PC-3 (cell line): ENCODE measurements around the gene NDUFS7. TPM values are rescaled to one million over a fixed set of nuclear protein-coding genes. Genes with fewer than 3 reads are reported as not detected.

Source experiments
- ATAC-seq: fragments of 200-7000 bp; cut with Tn5 transposase; 2 replicates; pipeline ENCODE4 v1.9.1; 2020; ENCODE audit warnings: mild to moderate bottlenecking, moderate library complexity
- BruUV-seq: library from RNA; stranded (reverse); fragments of 400-500 nt; replicated peaks from 2 replicates; lab custom pipeline; 2021; lab: Mats Ljungman, UMichigan
- CTCF ChIA-PET: fragments of 300-600 bp; sonication (Branson Sonifier 250); formaldehyde crosslinking; loops from one replicate; lab custom pipeline; 2022; ENCODE audit warnings: antibody characterized with exemption; lab: Charles Lee
- POLR2A ChIA-PET: fragments of 300-600 bp; sonication (Branson Sonifier 250); formaldehyde crosslinking; loops from one replicate; lab custom pipeline; 2022; ENCODE audit warnings: antibody characterized with exemption; ENCODE audit not compliant: unreplicated experiment; lab: Charles Lee
- DNase-seq: peaks from one replicate; pipeline ENCODE4 v3.0.0-alpha.2; 2015
- H2AFZ ChIP-seq: fragments of 300-600 bp; sonication (generic); 2 replicates; pipeline ENCODE4 v1.6.0; 2016; ENCODE audit warnings: antibody characterized with exemption, low read length
- H3F3A ChIP-seq: fragments of 300-600 bp; sonication (generic); one replicate; pipeline ENCODE4 v1.6.0; 2017; ENCODE audit warnings: antibody characterized with exemption, low read length, control low read depth, mild to moderate bottlenecking; ENCODE audit not compliant: unreplicated experiment
- H3K27ac ChIP-seq: fragments of 300-600 bp; sonication (generic); 2 replicates; pipeline ENCODE4 v1.5.1; 2016; ENCODE audit warnings: mild to moderate bottlenecking, low read length
- H3K27me3 ChIP-seq: fragments of 300-600 bp; sonication (generic); 2 replicates; pipeline ENCODE4 v1.6.1; 2016; ENCODE audit warnings: low read length, mixed read lengths
- H3K36me3 ChIP-seq: fragments of 300-600 bp; sonication (generic); 2 replicates; pipeline ENCODE4 v1.6.1; 2016; ENCODE audit warnings: low read depth, mixed run types, low read length, mixed read lengths
- H3K4me1 ChIP-seq: fragments of 300-600 bp; sonication (generic); 2 replicates; pipeline ENCODE4 v1.5.1; 2016; ENCODE audit warnings: low read length; ENCODE audit not compliant: insufficient read depth
- H3K4me2 ChIP-seq: fragments of 300-600 bp; sonication (generic); 2 replicates; pipeline ENCODE4 v1.6.0; 2016; ENCODE audit warnings: low read length
- H3K4me3 ChIP-seq: fragments of 300-600 bp; sonication (generic); 2 replicates; pipeline ENCODE4 v1.5.1; 2016; ENCODE audit warnings: mild to moderate bottlenecking, low read length, mixed read lengths
- H3K79me2 ChIP-seq: fragments of 300-600 bp; sonication (generic); 2 replicates; pipeline ENCODE4 v1.6.1; 2017; ENCODE audit warnings: low read length, mixed read lengths
- H3K9ac ChIP-seq: fragments of 300-600 bp; sonication (generic); 2 replicates; pipeline ENCODE4 v1.6.0; 2016; ENCODE audit warnings: mild to moderate bottlenecking, low read length
- H3K9me2 ChIP-seq: fragments of 300-600 bp; sonication (generic); replicated peaks from 2 replicates; pipeline ENCODE4 v1.6.1; 2016; ENCODE audit warnings: mixed run types, low read length, mixed read lengths
- H3K9me3 ChIP-seq: fragments of 300-600 bp; sonication (generic); 2 replicates; pipeline ENCODE4 v1.6.1; 2016; ENCODE audit warnings: low read length, mixed read lengths
- H4K20me1 ChIP-seq: fragments of 300-600 bp; sonication (generic); 2 replicates; pipeline ENCODE4 v1.6.1; 2016; ENCODE audit warnings: low read length, mixed read lengths
- EZH2 ChIP-seq: fragments of 300-600 bp; sonication (generic); IDR thresholded peaks from one replicate; pipeline ENCODE4 v1.6.1; 2017; ENCODE audit warnings: antibody characterized with exemption, mild to moderate bottlenecking, low read length; ENCODE audit not compliant: unreplicated experiment
- EZH2phosphoT487 ChIP-seq: fragments of 300-600 bp; sonication (generic); IDR thresholded peaks from 2 replicates; pipeline ENCODE4 v1.6.1; 2018; ENCODE audit warnings: mild to moderate bottlenecking, antibody characterized with exemption, low read length, borderline replicate concordance
- intact Hi-C: fragments of 100-400 bp; cut with micrococcal nuclease; formaldehyde crosslinking; loops from 2 replicates; pipeline ENCODE4 v1.9.0; 2023
- total RNA-seq: library from RNA; depleted of rRNA; stranded (reverse); fragments of >200 nt; gene quantifications from 2 replicates; pipeline ENCODE4 v1.2.3, GENCODE V29; 2014
- TF ChIP-seq, protein P1 (sequence below): fragments of 300-600 bp; sonication (generic); conservative IDR thresholded peaks from 2 replicates; pipeline ENCODE4 v1.5.1; 2017; ENCODE audit warnings: antibody characterized with exemption, low read depth, mild to moderate bottlenecking, low read length

Gene NDUFS7
- total RNA-seq, 1 experiment from 2014 or later = 111 TPM

DNA sequence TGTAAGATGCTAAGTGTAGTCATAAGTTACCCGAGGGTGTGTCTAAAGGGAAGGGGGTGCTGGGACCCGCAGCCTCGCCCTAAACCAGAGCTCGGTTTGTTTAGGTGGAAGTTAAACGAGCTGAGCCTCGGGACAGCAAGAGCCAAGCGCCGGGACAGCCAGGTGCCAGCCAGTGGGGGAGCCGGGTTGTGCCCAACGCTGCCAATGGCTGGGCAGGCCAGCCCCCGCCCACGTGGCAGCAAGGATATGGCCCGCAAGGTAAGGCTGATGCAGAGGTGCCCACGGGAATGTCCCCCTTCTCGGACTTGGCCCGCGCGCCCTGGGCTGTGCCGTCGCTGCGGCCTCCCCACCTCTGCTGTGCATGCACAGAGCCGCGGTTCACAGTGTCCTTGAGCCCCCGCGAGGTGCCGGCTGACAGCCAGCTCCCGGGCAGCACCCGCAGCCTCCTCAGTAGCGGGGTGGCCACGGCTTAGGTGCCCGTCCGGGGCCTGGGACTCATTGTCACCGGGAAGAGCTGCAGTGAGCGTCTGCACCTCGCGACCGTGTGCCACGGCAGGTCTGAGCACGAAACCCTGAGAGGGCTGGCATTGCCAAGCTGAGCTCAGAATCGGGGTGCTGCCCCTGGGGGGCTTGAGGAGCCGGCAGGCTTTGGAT, 45.2 kb downstream of the NDUFS7 start:
- Histone ChIP-seq H3K27ac (no peak overlapping the region), H2AFZ (no peak overlapping the region), H3K4me3 (no peak overlapping the region), H3K79me2 (no peaks in the 10 kb centered on the region), H4K20me1 (no peaks in the 10 kb centered on the region), H3K4me2 (no peak overlapping the region), H3K36me3 (peaks cover 13% of the 10 kb centered on the region; the same call in 1 of the 2 replicates), H3K9me3 (no peaks in the 10 kb centered on the region), H3F3A (no peaks in the 10 kb centered on the region), H3K9ac (no peak overlapping the region), H3K27me3 (no peaks in the 10 kb centered on the region), H3K4me1 (no peaks in the 10 kb centered on the region), H3K9me2 (no peaks in the 10 kb centered on the region)
- POLR2A ChIA-PET = no interaction called here
- DNase-seq = no peak
- ATAC-seq = no peak; the same call in 1 of the 2 replicates
- CTCF ChIA-PET = no interaction called here
- TF ChIP-seq EZH2phosphoT487 (no peak), EZH2 (no peak)
- TF ChIP-seq, protein P1, sequence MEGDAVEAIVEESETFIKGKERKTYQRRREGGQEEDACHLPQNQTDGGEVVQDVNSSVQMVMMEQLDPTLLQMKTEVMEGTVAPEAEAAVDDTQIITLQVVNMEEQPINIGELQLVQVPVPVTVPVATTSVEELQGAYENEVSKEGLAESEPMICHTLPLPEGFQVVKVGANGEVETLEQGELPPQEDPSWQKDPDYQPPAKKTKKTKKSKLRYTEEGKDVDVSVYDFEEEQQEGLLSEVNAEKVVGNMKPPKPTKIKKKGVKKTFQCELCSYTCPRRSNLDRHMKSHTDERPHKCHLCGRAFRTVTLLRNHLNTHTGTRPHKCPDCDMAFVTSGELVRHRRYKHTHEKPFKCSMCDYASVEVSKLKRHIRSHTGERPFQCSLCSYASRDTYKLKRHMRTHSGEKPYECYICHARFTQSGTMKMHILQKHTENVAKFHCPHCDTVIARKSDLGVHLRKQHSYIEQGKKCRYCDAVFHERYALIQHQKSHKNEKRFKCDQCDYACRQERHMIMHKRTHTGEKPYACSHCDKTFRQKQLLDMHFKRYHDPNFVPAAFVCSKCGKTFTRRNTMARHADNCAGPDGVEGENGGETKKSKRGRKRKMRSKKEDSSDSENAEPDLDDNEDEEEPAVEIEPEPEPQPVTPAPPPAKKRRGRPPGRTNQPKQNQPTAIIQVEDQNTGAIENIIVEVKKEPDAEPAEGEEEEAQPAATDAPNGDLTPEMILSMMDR = no peak
- no TSS peak for BruUV-seq
- intact Hi-C loops = no loop called here

DNA sequence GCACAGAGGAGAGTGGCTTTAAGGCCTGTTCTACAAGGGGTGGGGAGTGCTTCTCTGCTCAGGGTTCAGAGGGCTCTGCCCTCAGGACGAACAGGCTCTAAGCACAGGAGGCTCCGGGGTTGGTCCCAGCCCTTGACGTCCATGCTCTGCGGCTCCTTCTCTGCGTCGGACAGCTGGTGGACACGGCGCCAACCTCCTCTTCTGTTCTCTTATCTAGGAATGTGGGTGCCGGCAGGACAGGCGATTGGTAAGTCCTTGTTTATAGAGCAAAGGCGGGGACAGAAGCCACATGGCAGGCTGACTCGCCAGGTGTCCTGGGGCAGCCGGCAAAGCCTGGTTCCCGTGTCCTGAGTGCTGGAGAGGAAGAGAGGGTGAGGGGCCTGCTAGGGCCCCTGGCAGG, 46.0 kb downstream of the NDUFS7 start:
- CTCF ChIA-PET = no interaction called here
- H3K79me2 ChIP-seq = no peaks in the 10 kb centered on the region
- H3K9ac ChIP-seq = no peak overlapping the region
- no peak for TF ChIP-seq EZH2phosphoT487
- TF ChIP-seq, protein P1 = no peak
- no peak for TF ChIP-seq EZH2
- DNase-seq (no peak), ATAC-seq (peak; percentile 38)
- no peaks in the 10 kb centered on the region for H3K4me1 ChIP-seq
- no TSS peak for BruUV-seq
- intact Hi-C loops = no loop called here
- POLR2A ChIA-PET = no interaction called here
- H3K4me3 ChIP-seq = no peak overlapping the region
- H3K27me3 ChIP-seq = no peaks in the 10 kb centered on the region
- H4K20me1 ChIP-seq = no peaks in the 10 kb centered on the region
- H3F3A ChIP-seq = no peaks in the 10 kb centered on the region
- H3K9me2 ChIP-seq = no peaks in the 10 kb centered on the region
- no peak overlapping the region for H2AFZ ChIP-seq
- H3K9me3 ChIP-seq = no peaks in the 10 kb centered on the region
- H3K4me2 ChIP-seq = no peak overlapping the region
- H3K36me3 ChIP-seq = peaks cover 13% of the 10 kb centered on the region; the same call in 1 of the 2 replicates
- H3K27ac ChIP-seq = no peak overlapping the region

DNA sequence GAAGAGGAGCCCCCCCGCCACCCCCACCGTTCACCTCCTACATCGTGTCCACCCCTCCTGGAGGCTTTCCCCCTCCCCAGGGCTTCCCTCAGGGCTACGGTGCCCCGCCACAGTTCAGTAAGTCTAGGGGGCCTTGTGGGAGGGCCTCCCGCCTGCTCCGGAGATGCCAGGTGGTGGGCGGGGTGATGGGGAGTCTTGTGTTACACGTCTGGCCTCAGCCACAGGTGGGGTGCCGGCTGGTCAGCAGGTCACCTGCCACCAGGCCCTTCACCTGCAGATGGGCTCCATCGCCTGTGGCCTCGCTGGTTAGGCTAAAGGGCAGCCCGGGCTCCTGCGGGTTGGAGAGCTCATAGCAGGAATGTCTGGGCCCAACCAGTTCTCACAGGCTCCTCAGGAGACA, 46.5 kb downstream of the NDUFS7 start:
- TF ChIP-seq, protein P1 = no peak
- TF ChIP-seq EZH2 (no peak), EZH2phosphoT487 (no peak)
- no peak overlapping the region for H3K4me2 ChIP-seq
- H3K27me3 ChIP-seq = no peaks in the 10 kb centered on the region
- BruUV-seq = no TSS peak
- H3K9ac ChIP-seq = no peak overlapping the region
- CTCF ChIA-PET = no interaction called here
- ATAC-seq = no peak
- peaks cover 10% of the 10 kb centered on the region; the same call in 1 of the 2 replicates for H3K36me3 ChIP-seq
- H3K4me3 ChIP-seq = no peak overlapping the region
- no peaks in the 10 kb centered on the region for H3K9me3 ChIP-seq
- no peaks in the 10 kb centered on the region for H3K9me2 ChIP-seq
- intact Hi-C loops = no loop called here
- no peaks in the 10 kb centered on the region for H3K4me1 ChIP-seq
- H3K79me2 ChIP-seq = no peaks in the 10 kb centered on the region
- no peak for DNase-seq
- H4K20me1 ChIP-seq = no peaks in the 10 kb centered on the region
- no peaks in the 10 kb centered on the region for H3F3A ChIP-seq
- POLR2A ChIA-PET = no interaction called here
- H3K27ac ChIP-seq = no peak overlapping the region
- H2AFZ ChIP-seq = no peak overlapping the region
